HG03280 (cell line): Measurements from ENCODE around the gene SAMD4B.
"Not testable (repeated sequence)": the region's sequence is repeated elsewhere in the genome, so short reads cannot be mapped to it uniquely, and the experiment has no call there.

ENCODE experiments used
- ATAC-seq: cut with Tn5 transposase; IDR thresholded peaks from one replicate; pipeline ENCODE4 v1.9.1; 2021; ENCODE audit warnings: mild to moderate bottlenecking, moderate library complexity; ENCODE audit not compliant: unreplicated experiment

Gene SAMD4B

DNA sequence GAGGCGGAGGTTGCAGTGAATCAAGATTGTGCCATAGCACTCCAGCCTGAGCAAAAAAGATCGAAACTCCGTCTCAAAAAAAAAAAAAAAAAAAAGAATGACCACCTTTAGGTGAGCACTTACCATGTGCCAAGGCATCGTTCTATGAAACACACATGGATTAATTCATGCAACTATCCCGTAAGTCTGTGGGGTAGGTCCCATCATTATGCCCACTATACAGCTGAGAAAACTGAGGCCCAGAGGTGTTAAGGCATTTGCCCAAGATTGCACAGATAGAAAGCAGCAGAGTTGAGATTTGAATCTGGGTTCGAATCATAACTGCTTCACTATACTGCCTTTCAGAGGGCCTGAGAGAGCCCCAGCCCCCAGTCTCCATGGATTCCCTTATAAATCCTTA, 8.7 kb upstream of the SAMD4B start:
- ATAC-seq = no peak

DNA sequence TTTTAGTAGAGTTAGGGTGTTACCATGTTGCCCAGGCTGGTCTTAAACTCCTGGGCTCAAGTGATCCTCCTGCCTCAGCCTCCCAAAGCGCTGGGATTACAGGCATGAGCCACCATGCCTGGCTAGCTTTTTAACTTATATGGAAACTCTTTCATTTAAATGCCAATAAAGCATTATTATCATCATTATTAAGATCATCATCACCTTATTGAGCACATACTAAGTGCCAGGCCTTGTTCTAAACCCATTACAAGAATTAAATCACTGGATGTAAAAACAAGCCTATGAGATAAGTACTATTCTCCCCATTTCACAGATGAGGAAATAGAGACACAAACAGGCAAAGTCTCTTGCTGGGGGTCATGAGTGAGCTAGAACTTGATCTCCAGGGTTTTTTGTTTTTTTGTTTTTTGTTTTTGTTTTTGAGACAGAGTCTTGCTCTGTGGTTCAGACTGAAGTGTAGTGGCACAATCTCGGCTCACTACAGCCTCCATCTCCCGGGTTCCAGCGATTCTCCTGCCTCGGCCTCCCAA, 7.7 kb upstream of the SAMD4B start:
- no peak for ATAC-seq

DNA sequence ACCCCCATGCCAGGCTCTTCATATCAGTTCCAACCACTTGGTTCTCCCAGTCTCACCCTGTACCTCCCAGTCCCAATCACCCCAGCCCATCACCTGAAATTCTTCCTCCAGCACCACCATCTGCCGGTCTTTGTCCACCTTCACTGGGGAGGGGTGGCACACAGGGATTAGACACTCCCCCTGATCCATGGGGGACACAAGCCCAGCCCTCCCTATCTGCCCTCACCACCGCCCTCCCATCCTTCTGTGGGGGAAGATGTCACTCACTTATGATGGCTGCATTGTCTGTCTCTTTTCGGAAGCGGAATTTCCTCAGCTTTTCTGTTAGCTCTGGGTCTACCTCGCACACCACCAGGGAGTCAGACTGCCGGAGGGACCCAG, 7.1 kb upstream of the SAMD4B start:
- ATAC-seq = no peak

DNA sequence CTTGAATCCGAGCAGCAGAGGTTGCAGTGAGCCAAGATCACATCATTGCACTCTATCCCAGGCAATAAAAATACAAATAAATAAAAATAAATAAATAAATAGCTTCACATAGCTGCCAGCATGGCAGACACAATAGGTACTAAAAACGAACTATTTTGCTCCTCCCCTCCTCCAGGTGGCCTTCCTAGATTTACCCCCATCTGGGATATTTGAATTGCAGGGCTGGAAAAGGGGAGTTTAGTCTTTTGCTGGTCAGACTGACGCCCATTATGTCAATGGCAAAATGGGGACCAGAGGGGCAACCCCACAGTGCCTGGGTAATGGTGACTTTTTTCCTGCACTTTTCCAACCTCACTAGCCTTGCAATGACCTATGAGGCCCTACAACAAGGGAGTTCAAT, 5.7 kb upstream of the SAMD4B start:
- no peak for ATAC-seq

DNA sequence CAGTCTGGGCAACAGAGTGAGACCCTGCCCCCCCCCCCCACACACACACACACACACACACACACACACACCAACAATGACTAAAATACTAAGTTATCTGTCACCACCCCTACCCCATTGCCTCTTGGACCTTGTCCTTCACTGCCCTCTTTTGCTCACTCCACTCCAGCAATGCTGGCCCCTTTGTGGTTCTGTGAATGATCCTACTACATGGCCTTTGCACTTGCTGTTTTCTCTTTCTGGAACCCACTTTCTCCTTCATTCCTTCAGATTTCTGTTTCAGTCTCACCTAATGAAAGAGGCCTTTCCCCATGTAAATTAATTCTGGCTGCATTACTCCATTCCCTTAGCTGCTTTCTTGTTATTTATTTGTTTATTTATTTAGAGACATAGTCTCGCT, 2.5 kb upstream of the SAMD4B start:
- no peak for ATAC-seq

DNA sequence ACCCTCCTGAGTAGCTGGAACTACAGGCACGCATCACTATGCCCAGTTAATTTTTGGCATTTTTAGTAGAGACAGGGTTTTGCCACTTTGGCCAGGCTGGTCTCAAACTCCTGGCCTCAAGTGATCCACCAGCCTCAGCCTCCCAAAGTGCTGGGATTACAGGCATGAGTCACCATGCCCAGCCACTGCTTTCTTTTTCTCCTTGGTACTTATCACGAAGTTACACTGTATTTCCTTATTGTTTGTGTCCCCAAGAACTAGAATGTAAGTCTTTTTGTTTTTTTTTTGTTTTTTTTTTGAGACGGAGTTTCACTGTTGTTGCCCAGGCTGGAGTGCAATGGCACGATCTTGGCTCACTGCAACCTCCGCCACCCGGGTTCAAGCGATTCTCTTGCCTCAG, 2.1 kb upstream of the SAMD4B start:
- not testable (repeated sequence) for ATAC-seq

DNA sequence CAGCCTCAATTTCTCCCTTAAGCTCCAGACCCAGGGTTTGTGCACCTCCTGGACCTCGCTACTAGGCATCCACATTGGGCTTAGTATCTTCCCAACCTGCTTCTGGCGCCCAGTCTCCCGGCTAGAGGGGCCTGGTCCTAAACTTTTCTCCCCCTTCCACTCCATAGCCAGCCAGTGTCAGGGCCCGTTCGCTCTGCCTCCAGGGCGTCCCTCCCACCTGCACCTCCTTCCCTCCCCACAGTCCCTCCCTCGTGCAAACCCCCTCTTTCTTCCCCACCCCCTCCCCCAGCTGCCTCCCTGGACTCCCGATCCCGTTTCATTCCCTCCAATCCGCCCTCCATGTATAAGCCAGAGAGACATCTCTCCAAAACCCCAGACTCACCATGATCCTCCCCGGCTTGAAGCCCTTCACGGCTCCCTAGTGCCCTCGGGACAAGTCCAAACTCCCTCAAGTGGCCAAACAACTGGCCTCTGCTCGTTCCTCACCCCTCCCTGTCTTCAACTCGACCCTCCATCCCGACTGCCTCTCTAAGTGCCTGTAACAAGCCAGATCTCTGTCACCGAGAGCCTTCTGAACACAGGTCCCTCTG, 997 bp upstream of the SAMD4B start:
- no peak for ATAC-seq

DNA sequence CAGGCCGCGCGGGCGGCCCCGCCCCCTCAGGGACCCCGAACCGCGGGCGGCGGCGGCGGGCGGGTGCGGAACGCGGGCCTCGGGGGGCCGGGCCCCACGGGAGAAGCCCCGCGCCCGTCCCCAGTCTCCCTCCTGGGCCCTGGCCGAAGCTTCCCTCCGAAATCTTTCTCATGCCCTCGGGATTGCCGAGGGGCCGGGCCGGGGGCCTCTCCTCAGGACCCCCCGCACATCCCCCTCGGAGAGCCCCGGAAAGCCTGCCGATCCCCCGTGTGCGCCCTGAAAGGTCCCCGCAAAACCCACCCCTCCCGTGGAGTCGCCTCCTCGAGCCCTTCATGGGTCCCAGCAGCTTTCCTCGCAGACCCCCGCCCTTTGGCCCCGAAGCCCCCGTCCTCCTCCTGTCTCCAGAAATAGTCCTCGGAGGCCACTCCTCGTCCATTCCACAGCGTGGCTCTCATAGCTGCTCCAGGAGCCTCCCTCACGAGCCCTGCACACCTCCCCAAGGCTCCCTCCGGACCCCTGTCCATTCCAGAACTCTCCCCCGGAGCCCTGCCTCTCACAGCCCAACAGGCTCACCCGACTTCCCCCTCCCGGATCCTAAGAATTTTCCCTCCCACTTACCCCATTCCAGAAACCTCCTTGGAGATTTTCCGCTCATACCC, 555 bp downstream of the SAMD4B start:
- no peak for ATAC-seq

DNA sequence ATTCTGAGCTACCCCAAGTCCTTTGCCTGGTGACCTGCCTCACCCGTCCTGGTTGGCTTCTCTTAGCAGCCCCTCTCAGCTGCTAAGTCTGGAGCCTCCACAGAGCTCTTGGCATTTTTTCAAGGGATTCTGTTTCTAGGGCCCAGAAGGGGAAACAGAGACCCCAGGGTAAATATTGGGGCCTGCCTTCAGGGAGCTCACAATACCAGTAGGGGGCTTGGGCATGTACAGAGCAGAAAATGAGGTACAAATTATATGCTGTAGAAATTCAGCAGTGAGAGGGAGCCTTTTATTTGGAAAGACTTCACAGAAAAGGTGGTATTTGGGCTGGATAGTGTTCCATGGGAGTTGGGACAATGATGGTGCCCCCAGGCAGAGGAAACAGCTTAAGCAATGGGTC, 3.7 kb downstream of the SAMD4B start:
- ATAC-seq = no peak

DNA sequence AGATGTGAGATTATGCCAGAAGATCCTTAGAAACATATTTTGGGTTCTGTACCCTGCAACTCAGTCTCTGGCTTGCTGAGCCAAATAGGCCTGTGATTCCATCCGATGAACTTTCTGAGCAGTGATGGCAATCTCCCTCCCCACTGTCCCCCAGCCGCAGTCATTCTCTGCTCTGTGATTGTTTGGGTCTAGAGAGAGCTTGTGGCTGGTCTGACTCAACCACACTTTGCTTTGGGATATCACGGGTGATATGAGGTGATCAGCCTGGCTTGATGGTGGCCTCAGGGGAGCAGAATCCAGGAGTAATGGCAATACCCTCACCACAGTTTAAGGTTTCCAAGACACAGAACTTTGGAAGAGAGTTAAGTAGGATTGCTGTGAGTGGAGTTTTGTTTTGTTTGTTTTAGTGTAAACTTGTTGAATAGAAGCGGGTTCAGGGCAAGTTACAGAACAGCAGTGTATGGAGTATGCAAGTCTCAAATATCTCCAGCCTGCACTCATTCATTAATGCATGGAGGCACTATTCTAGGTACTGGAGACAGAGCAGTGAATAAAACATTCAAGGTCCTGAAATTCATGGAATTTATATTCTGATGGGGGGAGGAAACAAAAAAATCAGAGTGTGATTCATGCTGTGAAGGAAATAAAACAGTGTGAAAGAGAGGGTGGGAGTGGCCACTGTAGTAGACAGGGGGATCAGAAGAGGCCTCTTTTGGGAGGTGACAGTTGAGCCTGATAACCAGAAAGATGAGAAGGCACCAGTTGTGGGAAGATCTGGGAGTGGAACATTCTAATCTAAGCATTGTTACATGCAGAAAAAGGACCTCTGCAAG, 5.3 kb downstream of the SAMD4B start:
- no peak for ATAC-seq

DNA sequence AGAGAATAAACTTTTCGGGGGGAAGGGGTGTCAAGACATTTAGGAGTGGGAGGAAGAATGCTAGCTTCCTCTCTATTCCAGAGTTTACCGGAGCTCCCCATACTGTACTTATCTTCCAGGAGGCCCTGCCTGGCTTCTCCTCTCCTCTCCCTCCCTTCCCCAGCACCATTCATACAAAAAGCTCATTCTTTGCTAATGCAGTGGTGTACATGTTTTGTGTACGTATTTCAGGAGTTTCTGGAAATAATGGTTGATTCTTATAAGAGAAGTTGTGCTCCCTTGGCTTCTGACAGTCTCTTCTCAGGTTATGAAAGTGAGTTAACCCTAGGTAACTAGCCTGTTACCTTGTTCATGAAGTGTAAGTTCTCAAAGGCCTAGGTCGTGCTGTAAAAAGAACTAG, 7.1 kb downstream of the SAMD4B start:
- ATAC-seq = no peak

DNA sequence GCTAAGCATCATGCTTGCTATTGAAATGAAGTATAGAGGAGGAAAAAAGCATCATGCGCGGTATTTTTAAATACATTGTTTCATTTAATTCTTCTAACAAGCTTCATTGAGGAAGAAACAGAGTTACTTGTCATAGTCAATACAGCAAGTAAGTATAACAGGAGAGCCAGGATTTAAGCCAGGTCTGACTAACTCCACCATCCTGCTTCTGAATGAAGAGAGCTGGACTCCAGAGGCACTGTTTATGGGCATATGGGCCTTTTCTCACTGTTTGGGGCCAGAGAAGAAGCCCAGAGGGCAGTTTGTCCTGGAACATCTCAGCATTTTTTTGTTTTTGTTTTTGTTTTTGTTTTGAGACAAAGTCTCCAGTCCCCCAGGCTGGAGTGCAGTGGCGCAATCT, 7.9 kb downstream of the SAMD4B start:
- ATAC-seq = no peak

DNA sequence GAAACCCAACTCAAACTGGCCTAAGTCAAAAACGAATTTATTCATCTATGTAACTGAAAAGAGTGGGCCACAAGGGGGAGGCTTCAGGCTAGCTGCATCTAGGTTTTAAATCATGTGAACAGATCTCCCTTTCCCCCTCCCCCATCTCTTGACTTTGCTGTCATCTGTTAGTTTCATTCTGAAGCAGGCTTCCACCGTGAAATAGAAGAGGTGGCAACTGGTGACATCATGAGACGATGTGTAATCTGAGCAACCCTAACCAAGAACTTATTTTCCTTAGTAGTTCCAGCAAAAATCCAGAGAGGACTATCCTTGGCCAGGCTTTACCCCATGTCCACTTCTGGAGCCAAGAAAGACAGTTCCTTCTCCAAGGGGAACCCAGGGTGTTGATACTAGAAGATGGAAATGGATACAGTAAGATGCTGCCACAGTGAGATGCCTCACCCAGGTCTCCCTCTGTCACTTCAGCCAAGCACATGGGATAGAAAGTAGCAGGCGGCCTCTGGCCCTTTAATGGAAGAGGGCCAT, 9.4 kb downstream of the SAMD4B start:
- no peak for ATAC-seq

DNA sequence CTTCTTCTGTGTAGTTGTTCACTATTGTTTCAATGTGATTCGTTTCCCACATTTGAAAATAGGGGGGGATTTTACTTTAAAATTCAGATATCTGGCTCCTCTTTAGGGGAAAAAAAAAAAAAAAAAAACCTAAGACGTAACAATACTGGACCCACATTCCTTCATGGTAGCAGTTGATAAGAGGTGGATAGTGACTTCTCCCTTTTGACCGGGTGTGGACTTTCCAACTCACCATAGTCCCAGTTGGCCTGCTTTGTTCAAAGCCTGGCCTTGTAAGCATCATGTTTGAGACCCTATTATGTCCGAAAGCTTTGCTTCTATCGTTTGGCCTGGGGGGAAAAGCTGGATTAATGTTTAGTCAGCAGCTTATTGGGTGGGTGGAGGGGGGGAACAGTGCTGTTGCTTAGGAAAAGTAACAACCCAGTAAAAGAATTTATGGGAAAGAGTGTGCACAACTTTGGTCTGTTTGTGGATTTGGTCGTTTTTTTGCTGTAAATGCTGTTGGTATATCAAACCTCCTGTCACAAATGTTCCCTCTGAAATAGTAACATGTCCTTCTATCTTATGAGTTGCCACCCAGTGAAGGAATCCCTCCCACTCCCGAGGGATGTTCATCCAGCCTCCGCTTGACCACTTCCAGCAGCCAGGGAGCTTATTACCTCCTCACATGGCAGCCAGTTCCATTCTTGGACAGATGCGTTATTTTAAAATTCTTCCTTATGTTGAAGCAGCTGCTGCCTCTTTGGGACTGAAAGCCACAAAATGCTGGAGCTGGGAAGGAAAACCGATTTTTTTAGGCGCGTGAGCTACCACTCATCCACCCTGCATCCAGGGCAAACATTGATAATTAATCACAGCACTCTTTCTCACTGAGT, 10.4 kb downstream of the SAMD4B start:
- no peak for ATAC-seq

DNA sequence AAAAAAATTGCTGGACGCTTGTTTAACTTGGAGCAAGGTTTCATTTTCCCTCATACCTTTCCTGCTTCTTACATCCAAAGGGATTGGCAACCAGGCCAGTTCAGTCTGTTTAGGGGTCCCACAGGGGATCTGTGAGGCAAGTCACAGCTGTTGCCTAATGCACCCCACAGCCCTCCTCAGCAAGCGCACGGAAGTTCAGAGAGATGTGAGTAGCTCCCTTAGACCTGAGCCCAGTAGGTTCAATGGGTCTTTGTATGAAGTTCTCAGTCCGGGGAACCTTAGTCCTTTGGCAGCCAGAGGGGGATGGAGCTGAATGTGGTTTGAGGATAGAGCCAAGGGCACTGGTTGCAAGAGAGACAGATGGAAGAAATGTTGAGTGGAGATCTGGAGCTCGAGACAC, 13.0 kb downstream of the SAMD4B start:
- no peak for ATAC-seq

DNA sequence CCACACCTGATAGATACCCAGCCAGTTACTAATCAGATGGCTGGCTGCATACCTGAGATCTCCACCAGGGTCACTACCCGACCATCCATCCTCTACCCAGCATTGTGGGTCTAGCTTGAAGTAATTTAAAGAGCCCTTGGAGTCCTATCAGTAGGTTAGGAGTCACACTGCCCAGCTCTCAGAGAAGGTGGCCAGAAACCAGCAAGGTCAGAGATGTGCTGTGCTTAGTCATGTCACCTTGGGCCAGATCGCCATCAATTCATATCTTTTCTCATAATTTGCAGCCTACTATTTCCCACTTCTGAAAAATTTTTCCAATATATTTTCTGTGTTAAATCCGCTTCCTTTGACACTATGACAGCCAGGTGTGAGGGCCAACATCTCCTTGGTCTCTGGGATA, 13.9 kb downstream of the SAMD4B start:
- ATAC-seq = no peak

DNA sequence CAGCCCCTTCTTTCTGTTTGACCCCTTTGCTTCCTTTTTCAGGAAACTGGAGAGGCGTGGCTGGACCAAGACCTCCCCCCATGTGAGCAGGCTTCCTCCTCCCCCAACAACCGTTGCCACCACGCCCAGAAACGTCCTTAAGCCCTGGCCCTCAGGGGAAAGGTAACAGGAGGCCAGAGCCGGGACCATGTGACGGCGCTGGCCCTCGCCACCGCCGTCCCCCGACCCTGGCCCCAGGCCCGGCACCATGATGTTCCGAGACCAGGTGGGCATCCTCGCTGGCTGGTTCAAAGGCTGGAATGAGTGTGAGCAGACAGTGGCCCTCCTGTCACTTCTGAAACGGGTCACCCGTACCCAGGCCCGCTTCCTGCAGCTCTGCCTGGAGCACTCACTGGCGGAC, 14.4 kb downstream of the SAMD4B start:
- ATAC-seq = no peak

DNA sequence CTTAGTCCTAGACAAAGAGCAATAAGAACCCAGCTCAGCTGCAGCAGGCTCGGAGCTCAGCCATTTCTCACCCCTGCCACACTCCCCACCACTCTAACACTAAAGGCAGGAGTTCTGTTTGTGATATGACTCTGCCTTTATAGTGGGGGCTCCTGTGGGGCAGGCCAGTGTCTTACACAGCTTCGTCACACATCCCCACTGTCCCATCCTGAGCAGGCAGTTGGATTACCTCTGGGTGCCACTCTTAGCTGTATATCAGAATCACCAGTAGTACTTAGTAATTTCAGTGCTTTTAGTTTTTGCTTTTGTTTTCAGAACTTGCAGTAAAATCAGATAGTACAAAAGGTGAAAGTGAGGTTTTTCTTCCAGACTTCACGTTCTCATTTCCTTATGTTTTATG, 16.8 kb downstream of the SAMD4B start:
- ATAC-seq = no peak

DNA sequence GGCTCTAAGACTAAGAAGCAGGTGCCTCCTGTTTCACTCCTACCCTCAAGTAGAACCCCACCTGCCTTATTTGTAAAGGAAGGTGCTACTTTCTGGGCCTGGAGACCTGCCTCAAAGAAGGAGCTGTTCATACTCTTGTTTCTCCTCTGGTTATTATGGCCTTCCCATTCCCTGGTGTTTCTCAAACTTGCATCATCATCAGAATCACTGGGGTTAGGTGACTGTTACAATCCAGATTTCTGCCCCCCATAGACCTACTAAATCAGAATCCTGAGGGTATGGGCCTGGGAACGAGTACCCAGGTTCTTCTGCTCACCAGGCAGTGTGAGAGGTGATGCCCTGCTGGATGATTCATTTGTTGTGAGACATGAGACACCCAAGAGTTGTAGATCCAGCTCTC, 18.4 kb downstream of the SAMD4B start:
- ATAC-seq = no peak

DNA sequence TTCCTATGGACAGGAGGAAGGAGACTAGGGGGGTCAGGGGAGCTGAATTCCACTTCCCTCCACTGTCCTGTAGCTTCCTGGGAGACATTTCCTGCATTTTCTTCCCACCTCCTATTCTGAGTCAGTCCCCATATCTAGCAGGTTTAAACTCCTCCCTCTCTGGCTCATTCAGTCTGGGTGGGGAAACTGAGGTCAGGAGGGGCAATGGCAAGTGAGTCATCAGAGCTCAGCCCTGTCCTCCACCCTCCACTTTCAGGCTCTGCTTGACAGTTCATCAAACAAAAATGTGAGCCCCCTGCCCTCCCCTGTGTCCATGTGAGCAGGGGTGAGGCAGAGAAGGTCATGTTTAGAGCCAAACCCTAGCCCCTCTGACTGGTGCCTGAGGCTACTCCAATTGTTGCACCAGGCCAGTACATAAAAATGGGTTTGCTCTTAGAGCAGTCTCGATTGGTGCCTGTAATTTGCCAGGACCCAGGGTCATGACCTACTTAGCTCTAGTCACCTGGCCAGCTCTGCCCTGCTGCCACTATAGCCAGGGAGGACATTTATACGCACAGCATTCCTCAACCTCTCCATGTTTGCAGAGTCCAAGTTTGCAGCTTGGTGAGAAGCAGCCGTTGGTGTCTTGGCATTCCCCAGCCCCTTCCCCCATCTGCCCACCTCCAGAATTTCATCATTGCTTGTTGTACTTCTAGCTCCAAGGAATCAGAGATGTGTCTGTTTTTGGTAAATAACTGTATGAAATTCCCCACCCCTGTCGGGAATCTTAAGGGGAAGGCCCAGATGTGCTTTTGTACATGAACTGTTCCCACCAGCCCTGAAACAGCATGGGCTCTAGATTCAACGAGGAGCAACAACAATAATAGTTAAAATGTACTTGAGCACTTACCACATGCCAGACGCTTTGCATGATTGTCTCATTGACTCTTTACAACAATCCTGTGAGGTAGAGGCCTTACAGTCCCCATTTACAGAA, 20.7 kb downstream of the SAMD4B start:
- no peak for ATAC-seq
